ENCODE data around the gene MAGED2.
"Not testable (repeated sequence)": the region's sequence is repeated elsewhere in the genome, so short reads cannot be mapped to it uniquely, and the experiment has no call there.

Gene MAGED2

GRCh38 chrX:54808605-54809483 is 1.3 kb downstream of the MAGED2 start:
- H3K27ac Mint-ChIP-seq = peak overlapping the region; percentile 99
- H3K9me3 Mint-ChIP-seq = no peaks in the 10 kb centered on the region
- peaks cover 49% of the 10 kb centered on the region for H3K36me3 Mint-ChIP-seq
- H3K4me3 Mint-ChIP-seq = peak overlapping the region; percentile 96
- peaks cover 22% of the 10 kb centered on the region for H3K4me1 Mint-ChIP-seq
- peak; percentile 93 for ATAC-seq
- peak; percentile 69 to 91 for DNase-seq (ENCODE audit: low spot score in 2 of 2)

- Mint-ChIP-seq H3K4me1 (peaks cover 21% of the 10 kb centered on the region), H3K36me3 (peaks cover 66% of the 10 kb centered on the region), H3K27ac (no peak overlapping the region), H3K9me3 (no peaks in the 10 kb centered on the region), H3K4me3 (no peak overlapping the region)
- DNase-seq (ENCODE audit: low spot score in 2 of 2) (no peak), ATAC-seq (no peak)
Measured at GRCh38 chrX:54810532-54810931, 3.0 kb downstream of the MAGED2 start.

GRCh38 chrX:54811301-54811885 is 3.8 kb downstream of the MAGED2 start:
- no peaks in the 10 kb centered on the region for H3K9me3 Mint-ChIP-seq
- no peak overlapping the region for H3K27ac Mint-ChIP-seq
- peaks cover 72% of the 10 kb centered on the region for H3K36me3 Mint-ChIP-seq
- no peak overlapping the region for H3K4me3 Mint-ChIP-seq
- H3K4me1 Mint-ChIP-seq = peaks cover 17% of the 10 kb centered on the region
- DNase-seq (ENCODE audit: low spot score in 2 of 2) (no peak), ATAC-seq (no peak)

GRCh38 chrX:54812306-54812705 is 4.8 kb downstream of the MAGED2 start:
- Mint-ChIP-seq H3K27ac (no peak overlapping the region), H3K4me3 (no peak overlapping the region), H3K36me3 (peaks cover 81% of the 10 kb centered on the region), H3K4me1 (peaks cover 16% of the 10 kb centered on the region), H3K9me3 (no peaks in the 10 kb centered on the region)
- DNase-seq (ENCODE audit: low spot score in 2 of 2) (no peak), ATAC-seq (no peak)

GRCh38 chrX:54817220-54817820 is 9.8 kb downstream of the MAGED2 start:
- Mint-ChIP-seq H3K27ac (no peak overlapping the region), H3K9me3 (no peaks in the 10 kb centered on the region), H3K4me1 (no peaks in the 10 kb centered on the region), H3K4me3 (no peak overlapping the region), H3K36me3 (peaks cover 44% of the 10 kb centered on the region)
- ATAC-seq (no peak), DNase-seq (ENCODE audit: low spot score in 2 of 2) (no peak)

- no peak for DNase-seq (ENCODE audit: low spot score in 2 of 2)
- no peak overlapping the region for H3K4me3 Mint-ChIP-seq
- ATAC-seq = no peak
- peaks cover 39% of the 10 kb centered on the region for H3K36me3 Mint-ChIP-seq
- no peaks in the 10 kb centered on the region for H3K9me3 Mint-ChIP-seq
- H3K4me1 Mint-ChIP-seq = no peaks in the 10 kb centered on the region
- H3K27ac Mint-ChIP-seq = peak overlapping the region; percentile 68
Measured at GRCh38 chrX:54818221-54818620, 10.7 kb downstream of the MAGED2 start.

GRCh38 chrX:54819201-54819600 is 11.7 kb downstream of the MAGED2 start:
- no peak for ATAC-seq
- H3K4me3 Mint-ChIP-seq = no peak overlapping the region
- no peaks in the 10 kb centered on the region for H3K9me3 Mint-ChIP-seq
- no peak for DNase-seq (ENCODE audit: low spot score in 2 of 2)
- H3K27ac Mint-ChIP-seq = no peak overlapping the region
- H3K36me3 Mint-ChIP-seq = peaks cover 29% of the 10 kb centered on the region
- no peaks in the 10 kb centered on the region for H3K4me1 Mint-ChIP-seq

- no peaks in the 10 kb centered on the region for H3K9me3 Mint-ChIP-seq
- peaks cover 14% of the 10 kb centered on the region for H3K36me3 Mint-ChIP-seq
- DNase-seq (ENCODE audit: low spot score in 2 of 2) (no peak), ATAC-seq (no peak)
- no peak overlapping the region for H3K27ac Mint-ChIP-seq
- H3K4me1 Mint-ChIP-seq = peaks cover 5% of the 10 kb centered on the region
- H3K4me3 Mint-ChIP-seq = no peak overlapping the region
Measured at GRCh38 chrX:54820737-54821136, 13.2 kb downstream of the MAGED2 start.

GRCh38 chrX:54821310-54821709 is 13.8 kb downstream of the MAGED2 start:
- peaks cover 12% of the 10 kb centered on the region for H3K36me3 Mint-ChIP-seq
- H3K27ac Mint-ChIP-seq = no peak overlapping the region
- DNase-seq (ENCODE audit: low spot score in 2 of 2) = no peak

GRCh38 chrX:54824195-54824594 is 16.6 kb downstream of the MAGED2 start:
- Mint-ChIP-seq H3K27ac (no peak overlapping the region), H3K9me3 (no peaks in the 10 kb centered on the region), H3K36me3 (no peaks in the 10 kb centered on the region), H3K4me1 (peaks cover 9% of the 10 kb centered on the region), H3K4me3 (no peak overlapping the region)
- DNase-seq (ENCODE audit: low spot score in 2 of 2) (no peak), ATAC-seq (no peak)

More at GRCh38 chrX:54821310-54821709, 13.8 kb downstream of the MAGED2 start:
- H3K4me3 Mint-ChIP-seq = no peak overlapping the region
- no peak for ATAC-seq
- no peaks in the 10 kb centered on the region for H3K9me3 Mint-ChIP-seq
- H3K4me1 Mint-ChIP-seq = peaks cover 9% of the 10 kb centered on the region

- no peak overlapping the region for H3K27ac Mint-ChIP-seq
- H3K9me3 Mint-ChIP-seq = no peaks in the 10 kb centered on the region
- ATAC-seq = no peak
- DNase-seq (ENCODE audit: low spot score in 2 of 2) = no peak
- H3K4me3 Mint-ChIP-seq = no peak overlapping the region
- H3K36me3 Mint-ChIP-seq = no peaks in the 10 kb centered on the region
- H3K4me1 Mint-ChIP-seq = peaks cover 9% of the 10 kb centered on the region
Measured at GRCh38 chrX:54824722-54825121, 17.2 kb downstream of the MAGED2 start.

GRCh38 chrX:54825716-54826438 is 18.3 kb downstream of the MAGED2 start:
- peaks cover 9% of the 10 kb centered on the region for H3K4me1 Mint-ChIP-seq
- DNase-seq (ENCODE audit: low spot score in 2 of 2) = no peak

GRCh38 chrX:54826598-54826997 is 19.1 kb downstream of the MAGED2 start:
- Mint-ChIP-seq H3K4me1 (peaks cover 9% of the 10 kb centered on the region), H3K9me3 (no peaks in the 10 kb centered on the region), H3K27ac (no peak overlapping the region), H3K36me3 (no peaks in the 10 kb centered on the region), H3K4me3 (no peak overlapping the region)
- DNase-seq (ENCODE audit: low spot score in 2 of 2) = no peak
- no peak for ATAC-seq

More at GRCh38 chrX:54825716-54826438, 18.3 kb downstream of the MAGED2 start:
- peak; percentile 83 for ATAC-seq
- Mint-ChIP-seq H3K9me3 (no peaks in the 10 kb centered on the region), H3K27ac (peak overlapping the region; percentile 13), H3K36me3 (no peaks in the 10 kb centered on the region), H3K4me3 (no peak overlapping the region)

GRCh38 chrX:54838583-54838982 is 31.0 kb downstream of the MAGED2 start:
- DNase-seq (ENCODE audit: low spot score in 2 of 2) (no peak), ATAC-seq (no peak)
- H3K27ac Mint-ChIP-seq = no peak overlapping the region
- H3K4me1 Mint-ChIP-seq = no peaks in the 10 kb centered on the region
- H3K4me3 Mint-ChIP-seq = no peak overlapping the region
- H3K9me3 Mint-ChIP-seq = no peaks in the 10 kb centered on the region
- no peaks in the 10 kb centered on the region for H3K36me3 Mint-ChIP-seq

GRCh38 chrX:54841184-54841874 is 33.8 kb downstream of the MAGED2 start:
- not testable (repeated sequence) for H3K9me3 Mint-ChIP-seq; ATAC-seq; H3K4me1 Mint-ChIP-seq; DNase-seq (ENCODE audit: low spot score in 2 of 2); H3K27ac Mint-ChIP-seq; H3K4me3 Mint-ChIP-seq; H3K36me3 Mint-ChIP-seq
